Dedifferentiated amniotic fluid mesenchymal stem cell (primary cell): ENCODE results near the gene MS4A4A.
"Not testable (repeated sequence)": the region's sequence is repeated elsewhere in the genome, so short reads cannot be mapped to it uniquely, and the experiment has no call there.

Experiments
- DNase-seq: peaks from one replicate; pipeline ENCODE4 v3.0.0-alpha.2; 2016; ENCODE audit errors: extremely low spot score

Gene MS4A4A

GRCh38 chr11:60301884-60302283, 21.4 kb downstream of the MS4A4A start:
- not testable (repeated sequence) for DNase-seq

GRCh38 chr11:60303661-60304060, 23.2 kb downstream of the MS4A4A start:
- DNase-seq = no peak

GRCh38 chr11:60305906-60306619, 25.6 kb downstream of the MS4A4A start:
- DNase-seq = no peak

DNA sequence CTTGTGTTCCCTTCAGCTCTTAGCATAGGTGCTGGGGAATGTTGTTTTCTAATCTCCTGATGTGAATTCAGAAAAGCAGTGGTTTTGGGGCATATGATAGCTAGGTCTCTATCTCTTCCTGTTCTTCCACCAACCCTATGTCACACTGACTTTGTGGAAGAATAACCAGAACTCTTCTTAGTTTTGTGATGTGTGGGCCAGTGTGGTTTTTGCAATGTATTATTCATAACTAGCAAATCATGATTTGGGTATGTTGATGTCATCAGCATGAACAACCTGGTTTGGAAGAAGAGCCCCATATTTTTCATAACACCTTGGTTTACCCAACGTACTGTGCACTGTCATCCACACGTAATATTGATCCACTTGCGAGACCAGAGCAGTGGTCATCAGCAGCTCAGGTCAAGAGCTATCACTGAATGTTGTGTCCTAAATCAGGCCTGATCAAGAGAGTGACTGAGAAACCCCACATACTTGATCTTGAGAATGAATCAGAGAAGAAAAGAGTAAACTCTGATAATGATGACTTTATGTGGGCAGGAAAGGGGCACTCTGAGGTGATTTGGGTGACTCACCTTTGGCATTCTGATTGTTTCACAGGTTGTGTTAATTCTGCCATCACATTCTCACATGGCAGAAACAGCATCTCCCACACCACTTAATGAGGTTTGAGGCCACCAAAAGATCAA, 27.2 kb downstream of the MS4A4A start:
- DNase-seq = no peak

- no peak for DNase-seq
Observed at GRCh38 chr11:60310407-60310998, 30.0 kb downstream of the MS4A4A start.

- DNase-seq = no peak
Observed at GRCh38 chr11:60314635-60315321, 34.3 kb downstream of the MS4A4A start.

DNA sequence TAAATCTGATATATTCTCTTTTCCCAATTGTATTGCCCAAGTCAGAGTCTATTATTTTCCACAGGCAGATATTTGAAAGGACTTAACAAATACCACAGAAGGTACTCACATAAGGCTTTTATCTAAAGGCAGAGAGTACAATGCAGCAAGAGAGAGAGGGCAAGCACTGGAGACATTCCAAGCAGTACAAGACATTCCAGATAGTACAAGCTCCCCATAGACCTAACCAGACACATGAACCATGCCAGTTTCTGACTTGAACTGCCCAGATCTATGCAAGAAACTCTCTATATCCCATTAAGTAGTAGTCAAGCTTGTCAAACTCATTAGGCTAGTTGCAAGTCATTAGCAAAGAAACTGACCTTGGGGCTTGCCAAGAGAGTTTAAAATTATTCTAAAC, 35.4 kb downstream of the MS4A4A start:
- no peak for DNase-seq

GRCh38 chr11:60316317-60316716, 35.9 kb downstream of the MS4A4A start:
- no peak for DNase-seq

DNA sequence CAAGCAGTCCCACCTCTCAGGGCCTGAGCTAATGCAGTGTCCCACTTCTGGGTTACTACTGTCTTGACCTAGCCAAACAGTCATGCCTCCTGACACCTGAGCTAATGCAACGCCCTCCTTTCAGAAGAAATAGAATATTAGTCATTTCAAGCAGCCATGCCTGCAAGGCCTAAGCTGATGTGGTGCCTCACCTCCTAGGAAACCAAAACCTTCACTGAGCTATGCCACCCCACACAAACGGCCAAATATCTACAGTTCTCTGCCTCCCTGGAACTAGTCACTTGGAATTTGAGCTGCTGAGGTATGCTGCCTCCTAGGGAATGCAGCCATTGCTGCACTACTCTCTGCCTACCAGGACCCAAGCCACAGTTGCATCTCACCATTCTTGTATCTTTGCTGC, 38.3 kb downstream of the MS4A4A start:
- no peak for DNase-seq

DNA sequence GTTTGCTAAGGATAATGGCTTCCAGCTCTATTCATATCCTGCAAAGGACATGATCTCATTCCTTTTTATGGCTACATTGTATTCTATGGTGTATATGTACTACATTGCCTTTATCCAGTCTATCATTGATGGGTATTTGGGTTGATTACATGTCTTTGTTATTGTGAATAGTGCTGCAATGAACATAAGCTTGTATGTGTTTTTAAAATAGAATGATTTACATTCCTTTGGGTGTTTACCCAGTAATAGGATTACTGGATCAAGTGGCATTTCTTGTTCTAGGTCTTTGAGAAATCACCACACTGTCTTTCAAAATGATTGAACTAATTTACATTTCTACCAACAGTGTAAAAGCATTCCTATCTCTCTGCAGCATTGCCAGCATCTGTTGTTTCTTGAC, 40.6 kb downstream of the MS4A4A start:
- no peak for DNase-seq

DNA sequence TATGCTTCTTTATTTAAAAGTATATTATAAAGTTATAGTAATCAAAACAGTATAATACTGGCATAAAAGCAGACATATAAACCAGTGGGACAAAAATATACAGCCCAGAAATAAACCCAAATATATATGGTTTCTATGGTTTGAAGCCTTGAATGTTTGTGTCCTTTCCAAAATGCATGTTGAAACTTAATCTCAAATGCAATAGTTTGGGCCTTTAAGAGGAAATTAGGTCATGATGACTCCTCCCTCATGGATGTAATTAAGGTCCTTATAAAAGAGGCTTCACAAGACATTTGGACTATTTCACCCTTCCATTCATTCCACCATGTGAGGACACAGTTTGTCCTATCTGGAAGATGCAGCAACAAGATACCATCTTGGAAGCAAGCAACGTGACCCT, 46.5 kb downstream of the MS4A4A start, which contains the start of gene MS4A6E:
Gene MS4A6E, plus strand, starts transcription at position 301 of the 400 bp plus-strand sequence. CDS start 7,641 bp downstream, outside the sequence.
- DNase-seq = no peak

DNA sequence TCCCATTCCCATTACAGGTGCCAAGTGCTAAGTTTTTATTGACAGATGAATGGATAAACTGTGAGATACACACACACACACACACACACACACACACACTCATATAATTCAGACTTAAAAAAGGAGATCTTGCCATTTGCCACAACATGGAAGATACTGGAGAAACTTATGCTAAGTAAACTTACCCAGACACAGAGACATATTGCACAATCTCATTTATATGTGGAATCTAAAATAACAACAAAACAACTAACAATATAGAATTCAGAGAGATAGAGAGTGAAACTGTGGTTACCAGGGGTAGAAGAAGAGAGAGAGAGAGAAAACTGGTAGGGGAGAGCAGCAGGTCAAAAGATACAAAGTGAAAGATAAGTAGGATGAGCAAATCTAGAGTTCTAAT, 48.0 kb downstream of the MS4A4A start:
- no peak for DNase-seq

DNA sequence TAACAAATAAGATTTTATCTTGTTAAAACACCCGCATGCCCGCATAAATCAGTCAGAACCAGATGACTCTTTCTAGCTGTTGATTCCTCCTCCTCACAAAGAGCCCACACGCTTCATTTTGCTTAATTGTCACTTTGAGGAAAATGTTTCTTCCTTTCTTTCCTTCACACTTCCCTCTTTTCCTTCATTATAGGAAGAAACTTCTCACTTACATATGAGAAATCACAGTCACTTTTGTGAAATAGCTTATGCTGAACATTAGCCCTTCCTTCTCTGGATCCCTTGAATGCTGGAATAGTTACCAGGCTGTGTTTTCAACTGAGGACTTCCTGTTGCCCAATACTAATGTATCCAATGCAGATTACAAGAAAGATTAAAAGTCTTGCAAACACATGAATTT, 52.4 kb downstream of the MS4A4A start:
- DNase-seq = no peak

DNA sequence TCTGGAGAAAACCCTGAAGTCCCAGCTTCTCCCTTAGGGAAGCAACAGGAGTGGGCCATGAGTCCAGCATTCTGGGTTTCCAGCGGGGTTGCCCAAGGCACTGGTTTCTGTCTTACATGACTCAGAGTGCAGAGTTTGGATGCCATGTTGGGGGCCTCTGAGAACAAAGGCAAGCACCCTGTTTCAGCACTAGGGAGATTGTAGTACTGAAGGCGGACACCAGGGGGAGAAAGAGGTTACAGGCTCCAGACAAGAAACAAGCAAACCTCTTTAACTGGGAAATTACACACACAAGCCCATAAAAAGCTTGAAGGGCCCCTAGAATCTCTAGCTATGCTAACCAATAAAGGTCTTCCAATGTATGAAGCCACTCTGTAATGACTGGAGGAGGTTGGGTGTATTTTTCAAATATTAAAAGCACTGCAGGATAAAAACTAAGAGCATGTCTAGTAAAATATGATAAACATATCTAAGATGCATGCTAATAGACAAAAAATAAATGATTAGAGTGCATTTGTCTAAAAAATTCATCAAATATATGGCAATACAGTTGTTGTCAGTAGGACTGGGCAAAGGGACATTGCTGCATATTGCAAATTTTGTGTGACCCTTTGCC, 53.6 kb downstream of the MS4A4A start:
- no peak for DNase-seq

GRCh38 chr11:60336767-60337391, 56.4 kb downstream of the MS4A4A start:
- no peak for DNase-seq

- DNase-seq = no peak
Observed at GRCh38 chr11:60338053-60338452, 57.6 kb downstream of the MS4A4A start.

- no peak for DNase-seq
Observed at GRCh38 chr11:60339356-60339755, 58.9 kb downstream of the MS4A4A start.

- no peak for DNase-seq
Observed at GRCh38 chr11:60343094-60343704, 62.7 kb downstream of the MS4A4A start.

DNA sequence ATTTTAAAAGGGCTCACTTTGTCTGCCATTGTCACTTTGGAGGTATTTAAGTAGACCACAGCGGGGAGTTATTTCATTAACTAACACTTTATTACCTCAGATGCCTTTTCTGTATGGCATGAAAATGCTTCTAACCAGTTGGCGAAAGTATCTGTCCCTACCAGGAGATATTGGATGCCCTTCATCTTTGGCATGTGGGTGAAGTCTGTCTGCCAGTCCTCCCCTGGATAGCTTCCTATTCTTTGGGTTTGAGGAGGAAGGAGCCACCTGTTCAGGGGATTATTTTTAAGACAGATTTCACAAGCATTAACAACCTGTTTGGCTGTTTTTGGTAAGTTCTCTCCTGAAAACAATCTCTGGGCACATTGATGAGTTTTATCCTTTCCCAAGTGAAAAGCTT, 63.7 kb downstream of the MS4A4A start:
- DNase-seq = no peak

DNA sequence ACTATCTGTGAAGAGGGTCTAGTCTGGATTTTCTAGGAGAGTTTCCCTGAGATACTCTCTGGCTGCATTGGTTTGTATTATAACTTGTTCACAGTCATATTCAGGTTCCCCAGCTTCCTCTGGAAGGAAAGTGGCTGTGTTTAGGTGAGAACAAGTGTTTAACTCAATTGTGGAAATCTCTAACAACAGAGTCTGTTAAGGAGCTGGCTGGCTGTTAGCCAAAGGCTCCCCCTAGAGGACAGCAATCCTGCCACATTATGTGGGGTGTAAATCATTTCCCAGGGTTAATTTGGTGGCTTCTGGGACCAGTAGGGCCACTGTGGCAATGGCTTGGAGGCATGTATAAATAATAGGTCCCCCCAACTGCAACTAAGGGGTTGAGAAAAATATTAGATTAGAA, 65.0 kb downstream of the MS4A4A start:
- no peak for DNase-seq
